ENCODE data around the gene TSPAN16.

DNA sequence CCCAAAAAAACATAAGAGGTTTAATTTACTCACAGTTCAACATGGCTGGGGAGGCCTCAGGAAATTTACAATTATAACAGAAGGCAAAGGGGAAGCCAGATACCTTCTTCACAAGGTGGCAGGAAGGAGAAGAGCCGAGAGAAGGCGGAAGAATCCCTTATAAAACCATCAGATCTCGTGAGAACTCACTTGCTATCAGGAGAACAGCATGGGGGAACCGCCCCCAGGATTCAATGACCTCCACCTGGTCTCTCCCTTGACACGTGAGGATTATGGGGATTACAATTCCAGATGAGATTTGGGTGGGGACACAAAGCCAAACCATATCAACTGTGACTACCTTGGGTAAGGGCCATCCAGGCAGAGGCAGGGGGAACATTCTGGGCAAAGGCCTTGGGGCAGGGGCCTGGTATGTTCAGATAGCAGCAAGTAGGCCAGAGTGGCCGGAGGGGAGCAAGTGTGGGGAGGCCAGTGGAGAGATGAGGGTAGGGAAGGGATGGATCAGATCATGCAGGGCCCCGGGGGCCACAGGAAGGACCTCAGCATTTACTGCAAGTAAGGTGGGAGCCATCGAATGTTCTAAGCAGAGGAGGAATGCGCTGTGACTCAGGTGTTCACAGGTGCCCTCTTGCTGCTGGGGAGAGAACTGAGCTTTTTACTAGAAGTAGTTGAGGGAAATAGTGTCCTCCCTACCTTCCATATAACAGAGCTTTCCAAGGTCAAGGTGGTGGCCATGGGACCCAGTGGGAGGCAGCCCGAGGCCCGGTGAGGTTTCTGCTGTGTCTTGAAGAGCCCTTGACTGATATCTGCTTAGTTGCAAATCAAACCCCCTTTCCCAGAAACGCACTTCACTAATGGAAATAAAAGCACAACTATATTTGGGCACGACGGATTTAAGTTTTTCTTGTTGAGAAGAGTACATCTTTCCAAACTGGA is 25.5 kb downstream of the TSPAN16 start:
- TF ChIP-seq POLR2A (IDR thresholded peaks at IDR 0.05): no peak
- TF ChIP-seq CTCF (IDR thresholded peaks at IDR 0.05): peak in 1 of 6 experiments; percentile 41

Data from esophagus squamous epithelium (tissue), 4 donors.